ENCODE data around the gene TYSND1. TPM values are rescaled to one million over a fixed set of nuclear protein-coding genes. Genes with fewer than 3 reads are reported as not detected.

TYSND1 gene
- total and polyA plus RNA-seq, 2 of the 13 experiments (the other 11 are each of a cell fraction or from before 2014, with no cell fraction given) = 3.3 to 8.9 TPM

DNA sequence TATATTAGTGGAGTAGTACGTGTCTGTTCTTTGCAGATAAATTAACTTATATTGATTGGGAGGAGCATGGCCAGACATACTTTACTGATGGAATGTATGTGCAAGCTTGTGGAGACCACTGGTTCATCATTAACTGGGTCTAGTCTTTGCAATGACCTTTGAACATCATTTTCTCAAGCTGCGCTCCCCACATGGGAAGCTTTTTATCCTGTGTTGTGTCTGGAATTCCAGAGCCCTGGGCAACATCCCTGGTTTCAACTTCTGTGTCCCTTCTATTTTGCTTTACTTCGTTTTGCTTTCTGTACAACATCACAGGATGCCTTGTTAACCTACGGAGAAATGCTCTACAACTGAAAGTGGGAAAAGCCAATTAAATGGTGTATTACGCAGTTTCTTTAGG lies 55.5 kb downstream of the TYSND1 start (continued):
- TF ChIP-seq NAIF1 (CRISPR knock-in tag; IDR thresholded peaks at IDR 0.05; ENCODE audit: borderline replicate concordance) (no peak), HNF4G (IDR thresholded peaks at IDR 0.05; ENCODE audit: borderline replicate concordance, low read depth, low read length) (peak; percentile 90), HNF4G (CRISPR knock-in tag; IDR thresholded peaks at IDR 0.05; ENCODE audit: borderline replicate concordance, low read depth) (peak; percentile 92), DR1 (CRISPR knock-in tag; IDR thresholded peaks at IDR 0.05) (no peak), REPIN1 (CRISPR knock-in tag; IDR thresholded peaks at IDR 0.05; ENCODE audit: borderline replicate concordance, low read depth) (peak; percentile 86), GATA4 (IDR thresholded peaks at IDR 0.05; ENCODE audit: borderline replicate concordance, low read depth) (peak; percentile 78; the same call in 1 of the 2 replicates), ZNF318 (CRISPR knock-in tag; IDR thresholded peaks at IDR 0.05) (0 out of 2 replicates have a peak, but pooled peaks have one; percentile 51), ZNF234 (CRISPR knock-in tag; conservative IDR thresholded peaks at IDR 0.05) (no peak), KAT2B (IDR thresholded peaks at IDR 0.05; ENCODE audit: borderline replicate concordance, low read depth, low read length) (0 out of 2 replicates have a peak, but pooled peaks have one; percentile 24), ZNF609 (CRISPR knock-in tag; IDR thresholded peaks at IDR 0.05; ENCODE audit: borderline replicate concordance) (peak; percentile 60; the same call in 1 of the 2 replicates), ASH2L (IDR thresholded peaks at IDR 0.05; ENCODE audit: insufficient read length, low read depth, low read length) (peak; percentile 78), ZNF331 (CRISPR knock-in tag; IDR thresholded peaks at IDR 0.05) (peak; percentile 78)
- TF ChIP-seq, protein P1, sequence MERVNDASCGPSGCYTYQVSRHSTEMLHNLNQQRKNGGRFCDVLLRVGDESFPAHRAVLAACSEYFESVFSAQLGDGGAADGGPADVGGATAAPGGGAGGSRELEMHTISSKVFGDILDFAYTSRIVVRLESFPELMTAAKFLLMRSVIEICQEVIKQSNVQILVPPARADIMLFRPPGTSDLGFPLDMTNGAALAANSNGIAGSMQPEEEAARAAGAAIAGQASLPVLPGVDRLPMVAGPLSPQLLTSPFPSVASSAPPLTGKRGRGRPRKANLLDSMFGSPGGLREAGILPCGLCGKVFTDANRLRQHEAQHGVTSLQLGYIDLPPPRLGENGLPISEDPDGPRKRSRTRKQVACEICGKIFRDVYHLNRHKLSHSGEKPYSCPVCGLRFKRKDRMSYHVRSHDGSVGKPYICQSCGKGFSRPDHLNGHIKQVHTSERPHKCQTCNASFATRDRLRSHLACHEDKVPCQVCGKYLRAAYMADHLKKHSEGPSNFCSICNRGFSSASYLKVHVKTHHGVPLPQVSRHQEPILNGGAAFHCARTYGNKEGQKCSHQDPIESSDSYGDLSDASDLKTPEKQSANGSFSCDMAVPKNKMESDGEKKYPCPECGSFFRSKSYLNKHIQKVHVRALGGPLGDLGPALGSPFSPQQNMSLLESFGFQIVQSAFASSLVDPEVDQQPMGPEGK (CRISPR knock-in tag; IDR thresholded peaks at IDR 0.05) = peak; percentile 79

Measured in HepG2 (cell line).